Measurements from ENCODE around the gene PDE6H. TPM values are rescaled to one million over a fixed set of nuclear protein-coding genes. Genes with fewer than 3 reads are reported as not detected.
A peak's percentile ranks its signal among the peaks of the same experiment; 100 is the strongest.

The PDE6H gene
- total RNA-seq, 2 donors from 2014 or later = not detected

DNA sequence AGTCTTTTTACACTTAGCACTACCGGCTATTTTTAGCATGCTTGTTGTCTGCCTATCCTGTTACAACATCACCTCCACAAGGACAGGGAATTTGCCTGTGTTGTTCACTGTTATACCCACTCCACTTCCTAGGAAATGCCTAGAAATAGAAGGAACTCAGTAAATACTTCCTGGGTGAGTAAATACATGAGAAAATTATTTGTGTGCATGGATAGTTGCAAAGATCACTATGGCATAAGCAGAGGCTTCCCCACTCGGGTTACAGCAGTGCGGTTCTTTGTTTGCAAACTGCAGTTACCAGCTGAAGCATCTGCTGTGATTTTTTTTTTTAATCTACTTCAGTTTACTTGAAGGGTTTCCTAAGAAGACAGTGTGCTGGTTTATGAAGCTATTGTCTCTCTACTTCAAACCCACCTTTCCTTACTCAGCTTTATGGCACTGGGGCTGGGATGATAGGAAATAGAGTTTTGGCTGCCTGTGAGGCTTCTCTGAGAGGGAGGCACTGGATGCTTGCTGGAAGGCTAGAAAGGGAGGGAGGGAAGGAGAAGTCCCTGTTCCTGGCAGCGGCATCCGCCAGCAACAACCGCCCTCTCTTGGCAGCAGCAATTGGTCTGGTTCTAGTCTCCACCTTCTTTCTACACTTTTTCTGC lies 29.0 kb downstream of the PDE6H start:
- TF ChIP-seq POLR2AphosphoS5 (IDR thresholded peaks at IDR 0.05) = peak; percentile 40
- no peak for TF ChIP-seq POLR2A (IDR thresholded peaks at IDR 0.05)
- TF ChIP-seq, protein P1, sequence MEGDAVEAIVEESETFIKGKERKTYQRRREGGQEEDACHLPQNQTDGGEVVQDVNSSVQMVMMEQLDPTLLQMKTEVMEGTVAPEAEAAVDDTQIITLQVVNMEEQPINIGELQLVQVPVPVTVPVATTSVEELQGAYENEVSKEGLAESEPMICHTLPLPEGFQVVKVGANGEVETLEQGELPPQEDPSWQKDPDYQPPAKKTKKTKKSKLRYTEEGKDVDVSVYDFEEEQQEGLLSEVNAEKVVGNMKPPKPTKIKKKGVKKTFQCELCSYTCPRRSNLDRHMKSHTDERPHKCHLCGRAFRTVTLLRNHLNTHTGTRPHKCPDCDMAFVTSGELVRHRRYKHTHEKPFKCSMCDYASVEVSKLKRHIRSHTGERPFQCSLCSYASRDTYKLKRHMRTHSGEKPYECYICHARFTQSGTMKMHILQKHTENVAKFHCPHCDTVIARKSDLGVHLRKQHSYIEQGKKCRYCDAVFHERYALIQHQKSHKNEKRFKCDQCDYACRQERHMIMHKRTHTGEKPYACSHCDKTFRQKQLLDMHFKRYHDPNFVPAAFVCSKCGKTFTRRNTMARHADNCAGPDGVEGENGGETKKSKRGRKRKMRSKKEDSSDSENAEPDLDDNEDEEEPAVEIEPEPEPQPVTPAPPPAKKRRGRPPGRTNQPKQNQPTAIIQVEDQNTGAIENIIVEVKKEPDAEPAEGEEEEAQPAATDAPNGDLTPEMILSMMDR (IDR thresholded peaks at IDR 0.05) = no peak
- H3K4me1 ChIP-seq (replicated peaks) = no peaks in the 10 kb centered on the region
- peak; percentile 55 for DNase-seq (ENCODE audit: low spot score)
- H3K27ac ChIP-seq = peak overlapping the region; percentile 28 to 48
- intact Hi-C loops (cut with DNase I) = loop anchor here (10.0 kb wide), 1 partner anchor 223 kb away; the partner anchor contains the start of gene RERG
- 12% methylated on average over 6 of the region's 6 CpGs for WGBS
- no peaks in the 10 kb centered on the region for H3K27me3 ChIP-seq (replicated peaks; ENCODE audit: insufficient read depth)
- H3K9me3 ChIP-seq = no peaks in the 10 kb centered on the region
- H3K36me3 ChIP-seq = no peaks in the 10 kb centered on the region
- H3K4me3 ChIP-seq = no peak overlapping the region

DNA sequence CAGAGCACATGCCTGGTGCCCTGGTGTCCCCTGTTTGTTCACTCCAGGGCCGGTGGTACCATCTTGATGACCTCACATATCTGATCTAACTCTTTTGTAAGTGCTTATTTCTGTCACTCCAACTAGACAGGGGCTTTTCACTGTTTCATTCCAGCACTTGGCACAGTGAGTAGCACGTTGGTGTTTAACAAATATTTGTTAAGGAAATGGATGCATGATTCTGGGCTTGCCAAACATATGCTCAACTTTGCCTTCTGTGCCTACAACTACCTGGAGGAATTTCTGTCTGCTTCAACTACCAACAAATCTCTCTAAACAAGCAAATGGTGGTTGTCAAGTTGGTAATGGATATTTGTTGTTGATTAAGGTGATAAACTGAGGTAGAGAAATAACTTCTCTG lies 31.6 kb downstream of the PDE6H start:
- no peaks in the 10 kb centered on the region for H3K27me3 ChIP-seq (replicated peaks; ENCODE audit: insufficient read depth)
- no peak for TF ChIP-seq POLR2AphosphoS5 (IDR thresholded peaks at IDR 0.05)
- TF ChIP-seq POLR2A (IDR thresholded peaks at IDR 0.05) = no peak
- TF ChIP-seq, protein P1 (IDR thresholded peaks at IDR 0.05) = no peak
- DNase-seq (ENCODE audit: low spot score) = no peak
- no peaks in the 10 kb centered on the region for H3K36me3 ChIP-seq
- intact Hi-C loops (cut with DNase I) = loop anchor here (10.0 kb wide), 1 partner anchor 220 kb away; the partner anchor contains the start of gene RERG
- 52% methylated on average over 2 of the region's 2 CpGs for WGBS
- H3K4me3 ChIP-seq = no peak overlapping the region
- H3K4me1 ChIP-seq (replicated peaks) = no peaks in the 10 kb centered on the region
- no peak overlapping the region for H3K27ac ChIP-seq
- no peaks in the 10 kb centered on the region for H3K9me3 ChIP-seq

DNA sequence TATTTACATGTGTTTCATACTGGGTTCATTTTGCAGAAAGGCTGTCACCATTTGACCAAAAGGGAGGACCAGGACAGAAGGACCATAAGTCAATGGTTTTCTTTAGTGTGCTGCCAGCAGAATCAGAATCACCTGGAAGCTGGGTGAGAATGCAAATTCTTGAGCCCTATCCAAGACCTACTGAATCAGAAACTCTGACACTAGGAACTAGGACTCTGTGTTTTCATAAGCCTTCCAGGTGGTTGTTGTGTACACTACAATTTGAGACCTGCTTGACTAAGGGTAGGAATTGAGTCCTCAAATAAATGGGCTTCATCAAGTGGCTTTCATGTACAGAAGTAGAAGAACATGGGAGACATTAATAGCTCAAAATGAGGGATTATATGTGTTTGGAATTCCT lies 32.2 kb downstream of the PDE6H start:
- no peaks in the 10 kb centered on the region for H3K27me3 ChIP-seq (replicated peaks; ENCODE audit: insufficient read depth)
- no peak overlapping the region for H3K4me3 ChIP-seq
- intact Hi-C loops (cut with DNase I) = loop anchor here (10.0 kb wide), 1 partner anchor 220 kb away; the partner anchor contains the start of gene RERG
- H3K36me3 ChIP-seq = no peaks in the 10 kb centered on the region
- no peak for DNase-seq (ENCODE audit: low spot score)
- H3K4me1 ChIP-seq (replicated peaks) = no peaks in the 10 kb centered on the region
- no peak for TF ChIP-seq POLR2AphosphoS5 (IDR thresholded peaks at IDR 0.05)
- TF ChIP-seq, protein P1 (IDR thresholded peaks at IDR 0.05) = no peak
- no peak for TF ChIP-seq POLR2A (IDR thresholded peaks at IDR 0.05)
- no peaks in the 10 kb centered on the region for H3K9me3 ChIP-seq
- no peak overlapping the region for H3K27ac ChIP-seq

DNA sequence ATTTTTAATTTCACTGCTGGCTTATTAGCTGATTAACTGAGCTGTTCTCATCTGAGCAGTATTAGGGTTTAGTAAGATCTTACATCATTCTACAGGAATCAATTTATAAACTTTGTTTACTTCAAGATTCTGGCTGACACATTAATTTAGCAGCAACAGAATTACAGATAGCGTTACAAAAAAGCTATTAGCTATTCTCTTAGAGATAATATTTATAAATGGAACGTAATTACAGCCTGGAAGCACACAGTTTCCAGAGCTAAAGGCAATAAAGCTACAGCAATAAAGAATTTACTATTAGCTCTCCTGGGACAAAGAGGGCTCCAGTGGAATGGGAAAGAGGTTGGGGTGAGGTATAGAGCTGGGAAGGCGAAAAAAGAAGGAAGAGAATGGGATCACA lies 34.7 kb downstream of the PDE6H start:
- TF ChIP-seq, protein P1 (IDR thresholded peaks at IDR 0.05) = no peak
- TF ChIP-seq POLR2AphosphoS5 (IDR thresholded peaks at IDR 0.05) (no peak), POLR2A (IDR thresholded peaks at IDR 0.05) (no peak)
- no peaks in the 10 kb centered on the region for H3K9me3 ChIP-seq
- H3K4me1 ChIP-seq (replicated peaks) = no peaks in the 10 kb centered on the region
- DNase-seq (ENCODE audit: low spot score) = no peak
- WGBS = 21% methylated on average over 3 of the region's 3 CpGs
- H3K4me3 ChIP-seq = no peak overlapping the region
- H3K36me3 ChIP-seq = no peaks in the 10 kb centered on the region
- no peak overlapping the region for H3K27ac ChIP-seq
- H3K27me3 ChIP-seq (replicated peaks; ENCODE audit: insufficient read depth) = no peaks in the 10 kb centered on the region
- intact Hi-C loops (cut with DNase I) = loop anchor here (10.0 kb wide), 1 partner anchor 217 kb away; the partner anchor contains the start of gene RERG

DNA sequence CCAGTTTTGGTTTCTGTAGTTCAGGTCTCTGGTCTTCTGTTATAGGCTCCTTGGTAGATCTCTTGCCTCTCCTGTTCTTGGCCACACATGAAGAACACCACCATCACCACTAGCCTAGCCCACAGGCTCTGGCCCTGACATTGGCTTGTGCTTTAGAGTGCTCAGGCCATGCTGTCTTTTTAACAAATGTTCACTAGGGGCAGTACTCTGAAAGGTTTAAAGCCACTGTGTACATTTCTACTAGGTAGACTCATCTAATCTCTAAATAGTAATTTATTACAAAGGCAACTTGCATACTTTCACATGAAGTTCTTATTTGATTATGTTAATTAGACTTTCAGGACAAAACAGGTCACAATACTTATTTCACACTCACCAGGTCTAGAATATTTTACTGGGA lies 38.3 kb downstream of the PDE6H start:
- H3K27me3 ChIP-seq (replicated peaks; ENCODE audit: insufficient read depth) = no peaks in the 10 kb centered on the region
- no peaks in the 10 kb centered on the region for H3K9me3 ChIP-seq
- H3K36me3 ChIP-seq = no peaks in the 10 kb centered on the region
- TF ChIP-seq, protein P1 (IDR thresholded peaks at IDR 0.05) = peak in 1 of 4 experiments; percentile 8
- TF ChIP-seq POLR2AphosphoS5 (IDR thresholded peaks at IDR 0.05) (no peak), POLR2A (IDR thresholded peaks at IDR 0.05) (no peak)
- no peak overlapping the region for H3K4me3 ChIP-seq
- no peak for DNase-seq (ENCODE audit: low spot score)
- H3K4me1 ChIP-seq (replicated peaks) = no peaks in the 10 kb centered on the region
- no peak overlapping the region for H3K27ac ChIP-seq
- intact Hi-C loops (cut with DNase I) = loop anchor here (5.0 kb wide), 1 partner anchor 136 kb away; no protein-coding TSS in a partner anchor

Data from prostate gland (tissue), 2 donors.